HepG2 (cell line): Measurements from ENCODE around the gene COPS3. TPM values are rescaled to one million over a fixed set of nuclear protein-coding genes. Genes with fewer than 3 reads are reported as not detected.

Experiments used
- ETV6 ChIP-seq: sonication (generic); formaldehyde crosslinking; conservative IDR thresholded peaks from 2 replicates; pipeline ENCODE4 v1.4.0; 2020; ENCODE audit warnings: missing genetic modification reagents
- GABPA ChIP-seq, 2 experiments: IDR thresholded peaks; 2 replicates each; pipeline ENCODE4 v1.6.1; 2011 to 2016; ENCODE audit warnings: low read depth in 2 of 2, low read length in 1 of 2, missing biosample characterization in 1 of 2, missing genetic modification characterization in 1 of 2
- KDM6A ChIP-seq: IDR thresholded peaks from 2 replicates; pipeline ENCODE4 v1.6.1; 2016; ENCODE audit warnings: low read depth
- PAWR ChIP-seq: sonication (generic); formaldehyde crosslinking; IDR thresholded peaks from 2 replicates; pipeline ENCODE4 v1.4.0; 2020; ENCODE audit warnings: missing genetic modification reagents, mild to moderate bottlenecking, borderline replicate concordance
- POLR2A ChIP-seq, 2 experiments: IDR thresholded peaks; 2 replicates each; pipeline ENCODE4 v1.6.1; 2011; ENCODE audit warnings: low read depth in 2 of 2, low read length in 2 of 2, mild to moderate bottlenecking in 1 of 2, moderate library complexity in 1 of 2; ENCODE audit not compliant: insufficient read depth in 1 of 2
- SUZ12 ChIP-seq: fragments of 150-350 bp; IDR thresholded peaks from 2 replicates; pipeline ENCODE4 v1.6.1; 2014; ENCODE audit warnings: low read depth, low read length
- TBL1XR1 ChIP-seq: fragments of 150-350 bp; IDR thresholded peaks from 2 replicates; pipeline ENCODE4 v1.6.1; 2014; ENCODE audit warnings: borderline replicate concordance, low read length; ENCODE audit not compliant: partially characterized antibody
- ZFP1 ChIP-seq: IDR thresholded peaks from 2 replicates; pipeline ENCODE4 v1.6.1; 2016
- ZFX ChIP-seq: sonication (generic); formaldehyde crosslinking; IDR thresholded peaks from 2 replicates; pipeline ENCODE4 v1.4.0; 2020; ENCODE audit warnings: mild to moderate bottlenecking, low read depth, missing genetic modification reagents, moderate library complexity
- ZNF180 ChIP-seq: sonication (generic); formaldehyde crosslinking; IDR thresholded peaks from 2 replicates; pipeline ENCODE4 v1.4.0; 2020; ENCODE audit warnings: low read depth, missing genetic modification reagents, borderline replicate concordance
- ZNF207 ChIP-seq: fragments of 450-650 bp; IDR thresholded peaks from 2 replicates; pipeline ENCODE4 v1.6.1; 2016; ENCODE audit warnings: antibody characterized with exemption, borderline replicate concordance
- ZNF274 ChIP-seq: sonication (generic); formaldehyde crosslinking; IDR thresholded peaks from 2 replicates; pipeline ENCODE4 v1.5.1; 2020; ENCODE audit warnings: mild to moderate bottlenecking, missing genetic modification reagents
- ZNF296 ChIP-seq: sonication (generic); formaldehyde crosslinking; conservative IDR thresholded peaks from 2 replicates; pipeline ENCODE4 v1.5.0; 2020; ENCODE audit warnings: mild to moderate bottlenecking, missing genetic modification reagents
- ZNF33A ChIP-seq: sonication (generic); formaldehyde crosslinking; IDR thresholded peaks from 2 replicates; pipeline ENCODE4 v1.5.1; 2020; ENCODE audit warnings: missing genetic modification reagents, mild to moderate bottlenecking, moderate library complexity, borderline replicate concordance
- ZNF33B ChIP-seq: sonication (generic); formaldehyde crosslinking; IDR thresholded peaks from 2 replicates; pipeline ENCODE4 v1.5.1; 2020; ENCODE audit warnings: mild to moderate bottlenecking, missing genetic modification reagents
- ZNF343 ChIP-seq: sonication (generic); formaldehyde crosslinking; IDR thresholded peaks from 2 replicates; pipeline ENCODE4 v1.4.0; 2020; ENCODE audit warnings: mild to moderate bottlenecking, missing genetic modification reagents
- ZNF558 ChIP-seq: sonication (generic); formaldehyde crosslinking; IDR thresholded peaks from 2 replicates; pipeline ENCODE4 v1.9.0; 2022; ENCODE audit warnings: mild to moderate bottlenecking, missing genetic modification reagents, borderline replicate concordance
- ZNF878 ChIP-seq: sonication (generic); formaldehyde crosslinking; IDR thresholded peaks from 2 replicates; pipeline ENCODE4 v1.8.1; 2023; ENCODE audit warnings: mild to moderate bottlenecking, missing genetic modification reagents, moderate library complexity
- polyA plus RNA-seq, 8 experiments: library from polyadenylated mRNA; depleted of rRNA in 3 of 8; stranded (reverse) in 7 of 8; unstranded in 1 of 8; fragments of >200 nt; fragmentation: Illumina TruSeq in 4 of 8; extraction: Trizol in 4 of 8; gene quantifications; 2 replicates each; pipeline versions ENCODE4 v1.2.1 to v1.2.3, GENCODE V29; 2011 to 2016; ENCODE audit warnings: low read depth in 4 of 8, missing spikeins in 1 of 8, mixed read lengths in 1 of 8; ENCODE audit not compliant: insufficient read depth in 1 of 8
- total RNA-seq, 5 experiments: library from RNA; depleted of rRNA; stranded (reverse); fragments of >200 nt; fragmentation: Illumina TruSeq; extraction: Trizol; gene quantifications; 2 replicates each; pipeline ENCODE4 v1.2.3, GENCODE V29; 2016; ENCODE audit warnings: low read depth in 1 of 5
- TF ChIP-seq, protein P1 (sequence below): sonication (generic); formaldehyde crosslinking; IDR thresholded peaks from 2 replicates; pipeline ENCODE4 v1.5.0; 2020; ENCODE audit warnings: mild to moderate bottlenecking, missing genetic modification reagents, moderate library complexity
- TF ChIP-seq, protein P2 (sequence below): sonication (generic); formaldehyde crosslinking; IDR thresholded peaks from 2 replicates; pipeline ENCODE4 v1.8.0; 2022; ENCODE audit warnings: mild to moderate bottlenecking, missing genetic modification reagents, moderate library complexity
- TF ChIP-seq, protein P3 (sequence below): sonication (generic); formaldehyde crosslinking; IDR thresholded peaks from 2 replicates; pipeline ENCODE4 v1.4.0; 2020; ENCODE audit warnings: missing genetic modification reagents
- TF ChIP-seq, protein P4 (sequence below): sonication (generic); formaldehyde crosslinking; IDR thresholded peaks from 2 replicates; pipeline ENCODE4 v1.4.0; 2020; ENCODE audit warnings: missing genetic modification reagents, mild to moderate bottlenecking, borderline replicate concordance

Gene COPS3
- total and polyA plus RNA-seq, 2 of the 13 experiments (the other 11 are each of a cell fraction or from before 2014, with no cell fraction given) = 46.3 to 103 TPM

DNA sequence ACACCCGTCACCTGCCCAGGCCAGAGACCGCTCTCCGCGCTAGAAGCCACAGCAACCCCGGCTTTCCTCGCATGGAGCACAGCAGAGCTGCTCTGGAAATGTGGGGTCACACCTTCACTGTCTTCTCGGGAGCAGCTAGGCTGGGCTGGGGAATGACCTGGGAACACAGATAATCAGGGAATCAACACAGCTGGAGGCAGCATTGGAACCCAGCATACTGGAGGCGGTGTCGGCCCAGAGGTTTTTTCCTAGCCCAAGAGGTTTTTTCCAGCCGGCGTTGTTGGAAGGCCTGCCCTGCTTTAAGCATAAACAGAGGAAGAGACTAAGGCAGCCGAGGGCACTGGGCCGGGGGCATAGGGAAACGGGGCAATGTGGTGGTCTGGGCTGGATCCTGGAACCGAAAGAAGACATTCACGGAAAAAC, 74.1 kb downstream of the COPS3 start (continued):
- TF ChIP-seq ZNF33B (CRISPR knock-in tag) (no peak), POLR2A (IDR thresholded peaks at IDR 0.05; ENCODE audit: insufficient read depth in 1 of 2, low read depth in 2 of 2, low read length in 2 of 2) (peak in 1 of 2 experiments; percentile 45; a peak in 1 of 4 replicates), TBL1XR1 (no peak), GABPA (IDR thresholded peaks at IDR 0.05; ENCODE audit: low read depth, low read length) (no peak), GABPA (CRISPR knock-in tag; IDR thresholded peaks at IDR 0.05; ENCODE audit: low read depth) (no peak), SUZ12 (no peak), ZNF296 (CRISPR knock-in tag) (0 out of 2 replicates have a peak, but pooled peaks have one; percentile 20), ZNF274 (no peak), KDM6A (no peak), ZNF878 (no peak), ZFX (no peak; the same call in 1 of the 2 replicates), PAWR (no peak), ZNF558 (CRISPR knock-in tag) (peak; percentile 72; the same call in 1 of the 2 replicates), ZNF180 (CRISPR knock-in tag) (no peak), ZNF343 (CRISPR knock-in tag) (0 out of 2 replicates have a peak, but pooled peaks have one; percentile 8), ZFP1 (CRISPR knock-in tag) (no peak), ZNF207 (no peak), ZNF33A (CRISPR knock-in tag) (no peak), ETV6 (CRISPR knock-in tag) (no peak)
- TF ChIP-seq, protein P1, sequence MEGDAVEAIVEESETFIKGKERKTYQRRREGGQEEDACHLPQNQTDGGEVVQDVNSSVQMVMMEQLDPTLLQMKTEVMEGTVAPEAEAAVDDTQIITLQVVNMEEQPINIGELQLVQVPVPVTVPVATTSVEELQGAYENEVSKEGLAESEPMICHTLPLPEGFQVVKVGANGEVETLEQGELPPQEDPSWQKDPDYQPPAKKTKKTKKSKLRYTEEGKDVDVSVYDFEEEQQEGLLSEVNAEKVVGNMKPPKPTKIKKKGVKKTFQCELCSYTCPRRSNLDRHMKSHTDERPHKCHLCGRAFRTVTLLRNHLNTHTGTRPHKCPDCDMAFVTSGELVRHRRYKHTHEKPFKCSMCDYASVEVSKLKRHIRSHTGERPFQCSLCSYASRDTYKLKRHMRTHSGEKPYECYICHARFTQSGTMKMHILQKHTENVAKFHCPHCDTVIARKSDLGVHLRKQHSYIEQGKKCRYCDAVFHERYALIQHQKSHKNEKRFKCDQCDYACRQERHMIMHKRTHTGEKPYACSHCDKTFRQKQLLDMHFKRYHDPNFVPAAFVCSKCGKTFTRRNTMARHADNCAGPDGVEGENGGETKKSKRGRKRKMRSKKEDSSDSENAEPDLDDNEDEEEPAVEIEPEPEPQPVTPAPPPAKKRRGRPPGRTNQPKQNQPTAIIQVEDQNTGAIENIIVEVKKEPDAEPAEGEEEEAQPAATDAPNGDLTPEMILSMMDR (CRISPR knock-in tag) = peak; percentile 26; the same call in 1 of the 2 replicates
- TF ChIP-seq, protein P2, sequence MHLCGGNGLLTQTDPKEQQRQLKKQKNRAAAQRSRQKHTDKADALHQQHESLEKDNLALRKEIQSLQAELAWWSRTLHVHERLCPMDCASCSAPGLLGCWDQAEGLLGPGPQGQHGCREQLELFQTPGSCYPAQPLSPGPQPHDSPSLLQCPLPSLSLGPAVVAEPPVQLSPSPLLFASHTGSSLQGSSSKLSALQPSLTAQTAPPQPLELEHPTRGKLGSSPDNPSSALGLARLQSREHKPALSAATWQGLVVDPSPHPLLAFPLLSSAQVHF = no peak
- TF ChIP-seq, protein P3, sequence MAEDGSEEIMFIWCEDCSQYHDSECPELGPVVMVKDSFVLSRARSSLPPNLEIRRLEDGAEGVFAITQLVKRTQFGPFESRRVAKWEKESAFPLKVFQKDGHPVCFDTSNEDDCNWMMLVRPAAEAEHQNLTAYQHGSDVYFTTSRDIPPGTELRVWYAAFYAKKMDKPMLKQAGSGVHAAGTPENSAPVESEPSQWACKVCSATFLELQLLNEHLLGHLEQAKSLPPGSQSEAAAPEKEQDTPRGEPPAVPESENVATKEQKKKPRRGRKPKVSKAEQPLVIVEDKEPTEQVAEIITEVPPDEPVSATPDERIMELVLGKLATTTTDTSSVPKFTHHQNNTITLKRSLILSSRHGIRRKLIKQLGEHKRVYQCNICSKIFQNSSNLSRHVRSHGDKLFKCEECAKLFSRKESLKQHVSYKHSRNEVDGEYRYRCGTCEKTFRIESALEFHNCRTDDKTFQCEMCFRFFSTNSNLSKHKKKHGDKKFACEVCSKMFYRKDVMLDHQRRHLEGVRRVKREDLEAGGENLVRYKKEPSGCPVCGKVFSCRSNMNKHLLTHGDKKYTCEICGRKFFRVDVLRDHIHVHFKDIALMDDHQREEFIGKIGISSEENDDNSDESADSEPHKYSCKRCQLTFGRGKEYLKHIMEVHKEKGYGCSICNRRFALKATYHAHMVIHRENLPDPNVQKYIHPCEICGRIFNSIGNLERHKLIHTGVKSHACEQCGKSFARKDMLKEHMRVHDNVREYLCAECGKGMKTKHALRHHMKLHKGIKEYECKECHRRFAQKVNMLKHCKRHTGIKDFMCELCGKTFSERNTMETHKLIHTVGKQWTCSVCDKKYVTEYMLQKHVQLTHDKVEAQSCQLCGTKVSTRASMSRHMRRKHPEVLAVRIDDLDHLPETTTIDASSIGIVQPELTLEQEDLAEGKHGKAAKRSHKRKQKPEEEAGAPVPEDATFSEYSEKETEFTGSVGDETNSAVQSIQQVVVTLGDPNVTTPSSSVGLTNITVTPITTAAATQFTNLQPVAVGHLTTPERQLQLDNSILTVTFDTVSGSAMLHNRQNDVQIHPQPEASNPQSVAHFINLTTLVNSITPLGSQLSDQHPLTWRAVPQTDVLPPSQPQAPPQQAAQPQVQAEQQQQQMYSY (CRISPR knock-in tag) = no peak
- TF ChIP-seq, protein P4, sequence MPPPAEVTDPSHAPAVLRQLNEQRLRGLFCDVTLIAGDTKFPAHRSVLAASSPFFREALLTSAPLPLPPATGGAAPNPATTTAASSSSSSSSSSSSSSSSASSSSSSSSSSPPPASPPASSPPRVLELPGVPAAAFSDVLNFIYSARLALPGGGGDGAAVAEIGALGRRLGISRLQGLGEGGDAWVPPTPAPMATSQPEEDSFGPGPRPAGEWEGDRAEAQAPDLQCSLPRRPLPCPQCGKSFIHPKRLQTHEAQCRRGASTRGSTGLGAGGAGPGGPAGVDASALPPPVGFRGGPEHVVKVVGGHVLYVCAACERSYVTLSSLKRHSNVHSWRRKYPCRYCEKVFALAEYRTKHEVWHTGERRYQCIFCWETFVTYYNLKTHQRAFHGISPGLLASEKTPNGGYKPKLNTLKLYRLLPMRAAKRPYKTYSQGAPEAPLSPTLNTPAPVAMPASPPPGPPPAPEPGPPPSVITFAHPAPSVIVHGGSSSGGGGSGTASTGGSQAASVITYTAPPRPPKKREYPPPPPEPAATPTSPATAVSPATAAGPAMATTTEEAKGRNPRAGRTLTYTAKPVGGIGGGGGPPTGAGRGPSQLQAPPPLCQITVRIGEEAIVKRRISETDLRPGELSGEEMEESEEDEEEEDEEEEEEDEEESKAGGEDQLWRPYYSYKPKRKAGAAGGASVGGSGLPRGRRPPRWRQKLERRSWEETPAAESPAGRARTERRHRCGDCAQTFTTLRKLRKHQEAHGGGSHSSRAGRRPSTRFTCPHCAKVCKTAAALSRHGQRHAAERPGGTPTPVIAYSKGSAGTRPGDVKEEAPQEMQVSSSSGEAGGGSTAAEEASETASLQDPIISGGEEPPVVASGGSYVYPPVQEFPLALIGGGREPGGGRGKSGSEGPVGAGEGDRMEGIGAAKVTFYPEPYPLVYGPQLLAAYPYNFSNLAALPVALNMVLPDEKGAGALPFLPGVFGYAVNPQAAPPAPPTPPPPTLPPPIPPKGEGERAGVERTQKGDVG (CRISPR knock-in tag) = peak; percentile 15; the same call in 1 of the 2 replicates
